GM12891 (cell line): ENCODE results near the gene TWF2.

Experiments
- POLR2AphosphoS5 ChIP-seq: IDR thresholded peaks from 2 replicates; pipeline ENCODE4 v1.6.1; 2011; ENCODE audit warnings: low read depth, low read length, control low read depth
- POU2F2 ChIP-seq: IDR thresholded peaks from 2 replicates; pipeline ENCODE4 v1.6.1; 2011; ENCODE audit warnings: low read depth, mild to moderate bottlenecking, control low read depth, low read length, moderate library complexity
- TAF1 ChIP-seq: IDR thresholded peaks from 2 replicates; pipeline ENCODE4 v1.6.1; 2011; ENCODE audit warnings: low read depth, low read length, control low read depth

DNA sequence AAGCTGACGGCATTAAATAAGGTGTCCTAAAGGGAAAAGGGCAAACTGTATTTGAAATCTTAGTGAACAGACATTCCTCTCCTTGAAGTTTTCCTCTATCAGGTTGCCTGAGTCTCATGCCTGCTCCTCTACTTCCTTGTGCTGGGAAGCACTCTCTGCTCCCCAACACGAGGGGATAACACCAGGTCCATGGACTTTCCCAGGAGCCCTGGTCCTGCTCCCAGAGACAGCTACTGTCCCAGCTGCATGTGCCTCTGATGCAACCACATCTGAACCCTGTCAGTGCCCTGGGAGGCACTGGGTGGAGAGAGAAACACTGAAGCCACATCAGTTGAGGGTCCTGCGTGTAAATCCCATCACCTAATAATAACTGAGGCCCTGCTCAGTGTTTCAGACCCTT is 20.9 kb downstream of the TWF2 start:
- TF ChIP-seq TAF1 = no peak
- TF ChIP-seq POU2F2 = no peak
- TF ChIP-seq POLR2AphosphoS5 = no peak
